Measurements from ENCODE around the gene ERGIC2. TPM values are rescaled to one million over a fixed set of nuclear protein-coding genes. Genes with fewer than 3 reads are reported as not detected.

The ERGIC2 gene
- total and polyA plus RNA-seq, 3 donors from 2014 or later: 41.7 to 83.0 (median 71.3) TPM

DNA sequence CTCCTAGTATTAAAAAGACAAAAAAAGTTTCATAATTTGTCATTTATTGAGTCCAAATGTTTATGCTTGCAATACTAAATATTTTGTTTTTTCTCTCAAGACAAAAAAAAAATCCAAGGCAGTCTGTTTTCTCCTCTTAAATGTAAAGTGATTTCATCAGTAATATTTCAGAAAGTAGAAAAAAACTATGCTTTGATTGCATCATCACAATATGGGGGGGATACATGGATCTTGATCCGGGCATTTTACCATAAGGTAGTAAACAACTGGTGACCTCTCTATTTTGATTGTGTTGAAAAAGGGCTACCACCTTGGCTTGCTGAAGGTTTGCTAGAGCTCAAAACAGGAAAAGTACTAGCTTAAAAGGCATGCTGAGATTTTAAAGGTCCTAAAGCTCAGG lies 43.6 kb downstream of the ERGIC2 start:
- no peak overlapping the region for H3K4me3 ChIP-seq
- H3K36me3 ChIP-seq (ENCODE audit: low read depth, missing control alignments): no peaks in the 10 kb centered on the region
- intact Hi-C loops (cut with DNase I; ENCODE audit: low total_unique reads): no loop called here
- H3K27me3 ChIP-seq: no peaks in the 10 kb centered on the region
- H3K9me3 ChIP-seq: no peaks in the 10 kb centered on the region
- WGBS, 2 donors: 84 to 100% methylated on average over 1 of the region's 1 CpG
- H3K4me1 ChIP-seq: no peaks in the 10 kb centered on the region
- TF ChIP-seq, protein P1, sequence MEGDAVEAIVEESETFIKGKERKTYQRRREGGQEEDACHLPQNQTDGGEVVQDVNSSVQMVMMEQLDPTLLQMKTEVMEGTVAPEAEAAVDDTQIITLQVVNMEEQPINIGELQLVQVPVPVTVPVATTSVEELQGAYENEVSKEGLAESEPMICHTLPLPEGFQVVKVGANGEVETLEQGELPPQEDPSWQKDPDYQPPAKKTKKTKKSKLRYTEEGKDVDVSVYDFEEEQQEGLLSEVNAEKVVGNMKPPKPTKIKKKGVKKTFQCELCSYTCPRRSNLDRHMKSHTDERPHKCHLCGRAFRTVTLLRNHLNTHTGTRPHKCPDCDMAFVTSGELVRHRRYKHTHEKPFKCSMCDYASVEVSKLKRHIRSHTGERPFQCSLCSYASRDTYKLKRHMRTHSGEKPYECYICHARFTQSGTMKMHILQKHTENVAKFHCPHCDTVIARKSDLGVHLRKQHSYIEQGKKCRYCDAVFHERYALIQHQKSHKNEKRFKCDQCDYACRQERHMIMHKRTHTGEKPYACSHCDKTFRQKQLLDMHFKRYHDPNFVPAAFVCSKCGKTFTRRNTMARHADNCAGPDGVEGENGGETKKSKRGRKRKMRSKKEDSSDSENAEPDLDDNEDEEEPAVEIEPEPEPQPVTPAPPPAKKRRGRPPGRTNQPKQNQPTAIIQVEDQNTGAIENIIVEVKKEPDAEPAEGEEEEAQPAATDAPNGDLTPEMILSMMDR (IDR thresholded peaks at IDR 0.05): no peak
- TF ChIP-seq POLR2A (IDR thresholded peaks at IDR 0.05): no peak
- H3K27ac ChIP-seq: no peak overlapping the region
- no peak for DNase-seq

DNA sequence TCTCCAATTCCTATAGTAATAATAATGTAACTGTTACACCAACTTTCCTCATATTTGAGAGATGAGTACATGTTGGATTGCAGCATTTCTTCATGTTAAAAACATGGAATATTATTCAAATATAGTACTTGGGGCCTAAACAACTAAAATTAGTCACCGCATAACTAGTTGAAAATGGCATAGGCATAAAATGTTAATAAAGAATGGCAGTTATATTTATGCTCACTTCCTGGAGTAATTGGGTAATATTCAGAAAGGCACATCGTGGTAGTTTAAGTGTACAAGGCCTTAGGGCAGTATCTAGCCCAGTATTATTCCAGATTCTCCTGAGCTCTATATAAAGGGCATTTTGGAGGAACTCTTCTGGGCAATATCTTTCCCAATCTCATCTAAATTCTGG lies 46.0 kb downstream of the ERGIC2 start:
- H3K4me3 ChIP-seq: no peak overlapping the region
- H3K9me3 ChIP-seq: no peaks in the 10 kb centered on the region
- no peak overlapping the region for H3K27ac ChIP-seq
- intact Hi-C loops (cut with DNase I; ENCODE audit: low total_unique reads): no loop called here
- TF ChIP-seq, protein P1 (IDR thresholded peaks at IDR 0.05): no peak
- TF ChIP-seq POLR2A (IDR thresholded peaks at IDR 0.05): no peak
- 89 to 99% methylated on average over 2 of the region's 2 CpGs for WGBS, 2 donors
- no peaks in the 10 kb centered on the region for H3K36me3 ChIP-seq (ENCODE audit: low read depth, missing control alignments)
- no peak for DNase-seq
- no peaks in the 10 kb centered on the region for H3K27me3 ChIP-seq
- H3K4me1 ChIP-seq: no peaks in the 10 kb centered on the region

DNA sequence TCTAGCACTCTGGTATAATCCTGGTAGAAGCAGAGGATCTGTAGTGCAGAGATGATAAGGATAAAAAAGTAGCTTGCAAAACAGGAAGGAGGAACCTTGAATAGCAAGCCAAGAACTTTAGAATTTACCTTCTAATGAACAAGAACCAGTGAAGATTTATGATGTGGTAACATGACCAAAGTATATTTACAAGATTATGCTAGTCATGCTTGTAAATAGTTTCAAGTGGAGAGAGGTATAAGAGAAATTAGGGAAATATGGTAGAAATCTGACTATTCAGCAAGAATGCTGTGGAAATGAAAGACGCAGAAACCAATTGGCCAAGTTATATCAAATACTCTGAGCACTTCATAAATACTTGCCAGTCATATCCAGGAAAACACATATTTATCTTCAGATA lies 47.8 kb downstream of the ERGIC2 start:
- no peak overlapping the region for H3K27ac ChIP-seq
- H3K27me3 ChIP-seq: no peaks in the 10 kb centered on the region
- intact Hi-C loops (cut with DNase I; ENCODE audit: low total_unique reads): no loop called here
- WGBS, 2 donors: 0% methylated on average over 1 of the region's 1 CpG
- no peaks in the 10 kb centered on the region for H3K9me3 ChIP-seq
- DNase-seq: no peak
- TF ChIP-seq, protein P1 (IDR thresholded peaks at IDR 0.05): no peak
- no peak for TF ChIP-seq POLR2A (IDR thresholded peaks at IDR 0.05)
- H3K4me1 ChIP-seq: no peaks in the 10 kb centered on the region
- no peaks in the 10 kb centered on the region for H3K36me3 ChIP-seq (ENCODE audit: low read depth, missing control alignments)
- H3K4me3 ChIP-seq: no peak overlapping the region

DNA sequence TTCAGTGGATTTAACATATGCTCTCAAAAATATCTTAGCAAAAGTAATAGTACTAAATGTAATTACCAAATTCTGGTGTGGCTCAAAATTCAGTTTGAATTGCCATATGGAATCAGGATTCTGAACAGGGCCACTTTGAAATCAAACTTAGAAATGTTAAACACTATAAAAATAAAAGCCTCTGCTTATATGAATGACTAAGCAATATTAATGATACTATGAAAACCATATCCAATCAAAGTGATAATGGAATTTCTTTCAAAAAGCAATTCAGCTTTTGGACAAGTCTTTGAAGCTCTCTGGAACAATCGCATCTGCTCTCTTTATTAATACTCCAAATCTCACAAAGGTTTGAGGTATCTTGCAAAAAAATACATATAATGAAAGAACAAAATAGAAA lies 51.6 kb downstream of the ERGIC2 start:
- WGBS, 2 donors: 95 to 100% methylated on average over 1 of the region's 1 CpG
- Histone ChIP-seq H3K4me3 (no peak overlapping the region), H3K9me3 (no peaks in the 10 kb centered on the region), H3K27me3 (no peaks in the 10 kb centered on the region), H3K27ac (no peak overlapping the region), H3K4me1 (no peaks in the 10 kb centered on the region), H3K36me3 (ENCODE audit: low read depth, missing control alignments) (no peaks in the 10 kb centered on the region)
- DNase-seq: no peak
- TF ChIP-seq, protein P1 (IDR thresholded peaks at IDR 0.05): no peak
- TF ChIP-seq POLR2A (IDR thresholded peaks at IDR 0.05): no peak
- intact Hi-C loops (cut with DNase I; ENCODE audit: low total_unique reads): no loop called here

DNA sequence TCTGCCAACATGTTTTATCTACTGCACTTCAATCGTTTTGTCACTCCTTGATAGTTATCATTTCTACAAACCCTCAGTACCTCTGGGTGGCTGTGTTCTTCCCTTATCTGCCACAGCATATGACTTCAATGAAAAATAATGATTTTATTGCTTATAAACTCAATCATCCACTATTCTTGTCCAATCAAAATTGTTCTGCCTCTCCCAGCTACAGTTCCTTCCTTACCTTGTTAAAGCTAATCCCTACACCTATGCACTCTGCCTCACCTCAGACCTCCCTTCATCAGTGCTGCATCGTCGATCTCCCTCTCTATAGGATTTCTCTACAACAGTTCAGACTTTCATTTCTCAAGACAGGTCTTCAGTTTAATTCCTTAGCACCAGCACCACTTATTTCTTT lies 58.8 kb downstream of the ERGIC2 start:
- WGBS, 2 donors: 85 to 94% methylated on average over 3 of the region's 3 CpGs
- Histone ChIP-seq H3K4me3 (no peak overlapping the region), H3K4me1 (no peaks in the 10 kb centered on the region), H3K9me3 (no peaks in the 10 kb centered on the region), H3K36me3 (ENCODE audit: low read depth, missing control alignments) (no peaks in the 10 kb centered on the region), H3K27me3 (no peaks in the 10 kb centered on the region), H3K27ac (no peak overlapping the region)
- DNase-seq: no peak
- TF ChIP-seq POLR2A (IDR thresholded peaks at IDR 0.05): no peak
- TF ChIP-seq, protein P1 (IDR thresholded peaks at IDR 0.05): no peak
- intact Hi-C loops (cut with DNase I; ENCODE audit: low total_unique reads): no loop called here
